SK-N-SH treated with all-trans-retinoic acid at 6 μM for 48 hours (cell line): ENCODE data around the gene FOXE3.

Experiments used
- ATAC-seq: fragments of 200-7000 bp; cut with Tn5 transposase; 3 replicates; pipeline ENCODE4 v1.9.1; 2020; ENCODE audit warnings: mild to moderate bottlenecking, moderate library complexity
- ARNTL ChIP-seq: fragments of 450-650 bp; formaldehyde crosslinking; IDR thresholded peaks from 2 replicates; pipeline ENCODE4 v1.5.0; 2020; ENCODE audit warnings: low read depth, mild to moderate bottlenecking, moderate library complexity, borderline replicate concordance
- BACH2 ChIP-seq: fragments of 250-450 bp; sonication (Bioruptor Pico); IDR thresholded peaks from 2 replicates; pipeline ENCODE4 v1.9.0; 2021; ENCODE audit warnings: mild to moderate bottlenecking, borderline replicate concordance
- CREB5 ChIP-seq: fragments of 250-450 bp; sonication (Bioruptor Pico); IDR thresholded peaks from 2 replicates; pipeline ENCODE4 v1.5.1; 2020; ENCODE audit warnings: low read depth, mild to moderate bottlenecking, moderate library complexity
- CSDC2 ChIP-seq: fragments of 250-450 bp; sonication (Bioruptor Pico); IDR thresholded peaks from 2 replicates; pipeline ENCODE4 v1.5.0; 2020; ENCODE audit warnings: mild to moderate bottlenecking, moderate library complexity
- CSRNP3 ChIP-seq: fragments of 250-450 bp; sonication (Bioruptor Pico); IDR thresholded peaks from 2 replicates; pipeline ENCODE4 v1.5.1; 2021; ENCODE audit warnings: mild to moderate bottlenecking, moderate library complexity
- ISL1 ChIP-seq: fragments of 250-450 bp; sonication (Bioruptor Pico); IDR thresholded peaks from 2 replicates; pipeline ENCODE4 v2.1.2; 2022; ENCODE audit warnings: mild to moderate bottlenecking, moderate library complexity
- OSR1 ChIP-seq: fragments of 250-450 bp; sonication (Bioruptor Pico); IDR thresholded peaks from 2 replicates; pipeline ENCODE4 v1.8.0; 2022; ENCODE audit warnings: moderate library complexity, mild to moderate bottlenecking, inconsistent platforms
- POU6F1 ChIP-seq: fragments of 250-450 bp; sonication (Bioruptor Pico); IDR thresholded peaks from 2 replicates; pipeline ENCODE4 v1.8.0; 2021; ENCODE audit warnings: low read depth, mild to moderate bottlenecking, moderate library complexity, borderline replicate concordance
- PPARA ChIP-seq: fragments of 250-450 bp; sonication (Bioruptor Pico); IDR thresholded peaks from 2 replicates; pipeline ENCODE4 v1.5.0; 2020; ENCODE audit warnings: mild to moderate bottlenecking, borderline replicate concordance
- RARB ChIP-seq: fragments of 250-450 bp; sonication (Bioruptor Pico); IDR thresholded peaks from 2 replicates; pipeline ENCODE4 v1.8.0; 2021; ENCODE audit warnings: mild to moderate bottlenecking, moderate library complexity
- SNAI2 ChIP-seq: fragments of 250-450 bp; sonication (Bioruptor Pico); IDR thresholded peaks from 2 replicates; pipeline ENCODE4 v1.5.0; 2020; ENCODE audit warnings: mild to moderate bottlenecking, moderate library complexity
- TCF4 ChIP-seq: fragments of 250-450 bp; sonication (Bioruptor Pico); IDR thresholded peaks from 2 replicates; pipeline ENCODE4 v1.8.0; 2021; ENCODE audit warnings: mild to moderate bottlenecking, moderate library complexity, borderline replicate concordance
- TOX ChIP-seq: fragments of 250-450 bp; sonication (Bioruptor Pico); IDR thresholded peaks from 2 replicates; pipeline ENCODE4 v1.8.0; 2021; ENCODE audit warnings: mild to moderate bottlenecking, moderate library complexity, borderline replicate concordance
- TSHZ2 ChIP-seq: fragments of 250-450 bp; sonication (Bioruptor Pico); IDR thresholded peaks from 2 replicates; pipeline ENCODE4 v1.5.0; 2020; ENCODE audit warnings: mild to moderate bottlenecking, moderate library complexity
- ZC3H10 ChIP-seq: fragments of 250-450 bp; sonication (Bioruptor Pico); IDR thresholded peaks from 2 replicates; pipeline ENCODE4 v1.5.1; 2021; ENCODE audit warnings: mild to moderate bottlenecking, moderate library complexity
- ZNF565 ChIP-seq: fragments of 450-650 bp; formaldehyde crosslinking; conservative IDR thresholded peaks from 2 replicates; pipeline ENCODE4 v1.5.0; 2020; ENCODE audit warnings: low read depth, mild to moderate bottlenecking, moderate library complexity
- ZNF8 ChIP-seq: fragments of 450-650 bp; formaldehyde crosslinking; IDR thresholded peaks from 2 replicates; pipeline ENCODE4 v1.5.0; 2020; ENCODE audit warnings: mild to moderate bottlenecking, moderate library complexity

Gene FOXE3

GRCh38 chr1:47438165-47439016 lies 22.3 kb downstream of the FOXE3 start:
- ATAC-seq = no peak

GRCh38 chr1:47439017-47439818 lies 23.1 kb downstream of the FOXE3 start:
- no peak for TF ChIP-seq CSDC2 (CRISPR knock-in tag)
- TF ChIP-seq SNAI2 = no peak
- no peak for TF ChIP-seq CREB5 (CRISPR knock-in tag)
- TF ChIP-seq ISL1 = no peak
- TF ChIP-seq ZNF565 (CRISPR knock-in tag) = no peak
- TF ChIP-seq POU6F1 (CRISPR knock-in tag) = no peak

More at GRCh38 chr1:47438165-47439016, 22.3 kb downstream of the FOXE3 start:
- TF ChIP-seq SNAI2 = no peak
- TF ChIP-seq TSHZ2 (CRISPR knock-in tag) = no peak
- TF ChIP-seq ZNF8 (CRISPR knock-in tag) = no peak
- TF ChIP-seq OSR1 (CRISPR knock-in tag) = no peak
- TF ChIP-seq PPARA (CRISPR knock-in tag) = no peak

GRCh38 chr1:47439819-47440598 lies 23.9 kb downstream of the FOXE3 start:
- ATAC-seq = no peak
- TF ChIP-seq ZNF565 (CRISPR knock-in tag) = no peak
- no peak for TF ChIP-seq ZC3H10
- no peak for TF ChIP-seq BACH2
- TF ChIP-seq POU6F1 (CRISPR knock-in tag) = no peak
- no peak for TF ChIP-seq ZNF8 (CRISPR knock-in tag)
- no peak for TF ChIP-seq CSDC2 (CRISPR knock-in tag)
- TF ChIP-seq ISL1 = no peak
- TF ChIP-seq ARNTL (CRISPR knock-in tag) = no peak
- TF ChIP-seq RARB (CRISPR knock-in tag) = no peak
- no peak for TF ChIP-seq TOX (CRISPR knock-in tag)

More at GRCh38 chr1:47439017-47439818, 23.1 kb downstream of the FOXE3 start:
- no peak for ATAC-seq

GRCh38 chr1:47440599-47441081 lies 24.6 kb downstream of the FOXE3 start:
- TF ChIP-seq OSR1 (CRISPR knock-in tag) (no peak), SNAI2 (no peak), CREB5 (CRISPR knock-in tag) (no peak), TCF4 (no peak), TOX (CRISPR knock-in tag) (no peak), CSDC2 (CRISPR knock-in tag) (no peak), CSRNP3 (CRISPR knock-in tag) (no peak), TSHZ2 (CRISPR knock-in tag) (no peak), ARNTL (CRISPR knock-in tag) (no peak)
- no peak for ATAC-seq
